HCT116 (cell line): ENCODE results near the gene MRPL18. TPM values are rescaled to one million over a fixed set of nuclear protein-coding genes. Genes with fewer than 3 reads are reported as not detected.

Experiments used
- ATAC-seq: fragments of 200-7000 bp; cut with Tn5 transposase; 2 replicates; pipeline ENCODE4 v1.9.1; 2020; ENCODE audit warnings: mild to moderate bottlenecking, moderate library complexity
- BruUV-seq: library from RNA; stranded (reverse); fragments of 400-500 nt; replicated peaks from 2 replicates; lab custom pipeline; 2021; lab: Mats Ljungman, UMichigan
- CTCF ChIA-PET: fragments of 300-600 bp; sonication (Branson Sonifier 250); formaldehyde crosslinking; loops from one replicate; lab custom pipeline; 2021; ENCODE audit warnings: antibody characterized with exemption; lab: Charles Lee
- POLR2A ChIA-PET: fragments of 300-600, 350-600 bp; sonication (Branson Sonifier 250); formaldehyde crosslinking; loops from one replicate; lab custom pipeline; 2021; ENCODE audit warnings: antibody characterized with exemption; lab: Charles Lee
- RAD21 ChIA-PET, 2 experiments: fragments of 300-600 bp; sonication (Branson Sonifier 250); formaldehyde crosslinking; loops; one replicate each; lab custom pipeline; 2023; ENCODE audit warnings: low total read pairs in 2 of 2; ENCODE audit not compliant: uncharacterized antibody in 2 of 2, unreplicated experiment in 2 of 2, low non-redundant PET in 1 of 2; lab: Charles Lee
- DNase-seq: peaks from one replicate; pipeline ENCODE4 v3.0.0-alpha.2; 2010; ENCODE audit warnings: low read depth, low spot score
- H2AFZ ChIP-seq: fragments of 200-600 bp; shearing (Covaris generic), sonication (generic); 2 replicates; pipeline ENCODE4 v1.6.1; 2017; ENCODE audit warnings: low read depth, mixed run types, mixed read lengths, antibody characterized with exemption, low read length; ENCODE audit not compliant: poor library complexity, severe bottlenecking
- H3K27ac ChIP-seq: 2 replicates; pipeline ENCODE4 v1.5.1; 2012; ENCODE audit warnings: low read depth, low read length
- H3K27me3 ChIP-seq: fragments of 200-600 bp; sonication (generic); 2 replicates; pipeline ENCODE4 v1.6.1; 2016; ENCODE audit warnings: mixed run types, low read length, mixed read lengths; ENCODE audit not compliant: insufficient read depth
- H3K36me3 ChIP-seq, 2 experiments: fragments of 200-500 bp in 1 of 2; fragments of 200-600 bp in 1 of 2; sonication (Bioruptor generic) in 1 of 2; sonication (generic) in 1 of 2; 2 replicates each; pipeline versions ENCODE4 v1.5.1 to v1.6.1; 2014 to 2016; ENCODE audit warnings: low read length in 2 of 2, inconsistent platforms in 1 of 2, mixed read lengths in 1 of 2, mixed run types in 1 of 2; ENCODE audit not compliant: insufficient read depth in 2 of 2, control insufficient read depth in 1 of 2
- H3K4me1 ChIP-seq, 2 experiments: fragments of 200-600 bp in 1 of 2; sonication (generic) in 1 of 2; 2 replicates each; pipeline versions ENCODE4 v1.5.1 to v1.6.1; 2012 to 2017; ENCODE audit warnings: low read length in 2 of 2, inconsistent platforms in 1 of 2, mild to moderate bottlenecking in 1 of 2, mixed read lengths in 1 of 2, mixed run types in 1 of 2, moderate library complexity in 1 of 2; ENCODE audit not compliant: insufficient read depth in 2 of 2, control insufficient read depth in 1 of 2
- H3K4me2 ChIP-seq: fragments of 200-600 bp; sonication (generic); 2 replicates; pipeline ENCODE4 v1.6.1; 2017; ENCODE audit warnings: mixed run types, low read length, mixed read lengths
- H3K4me3 ChIP-seq, 2 experiments: fragments of 200-600 bp in 1 of 2; sonication (generic) in 1 of 2; replicated peaks in 1 of 2; 2 replicates each; pipeline ENCODE4 v1.5.1; 2011 to 2016; ENCODE audit warnings: low read length in 2 of 2, control low read depth in 1 of 2, low read depth in 1 of 2, mild to moderate bottlenecking in 1 of 2, mixed read lengths in 1 of 2, mixed run types in 1 of 2
- H3K79me2 ChIP-seq: fragments of 200-600 bp; sonication (generic); 2 replicates; pipeline ENCODE4 v1.6.1; 2017; ENCODE audit warnings: mild to moderate bottlenecking, mixed run types, low read length, moderate library complexity, mixed read lengths; ENCODE audit not compliant: insufficient read depth
- H3K9ac ChIP-seq: fragments of 200-600 bp; sonication (generic); 2 replicates; pipeline ENCODE4 v1.6.1; 2016; ENCODE audit warnings: low read length, mixed read lengths
- H3K9me2 ChIP-seq: fragments of 200-600 bp; sonication (generic), shearing (Covaris generic); 2 replicates; pipeline ENCODE4 v1.6.1; 2017; ENCODE audit warnings: mixed run types, mild to moderate bottlenecking, moderate library complexity; ENCODE audit not compliant: insufficient read depth
- H3K9me3 ChIP-seq, 2 experiments: fragments of 200-500 bp in 1 of 2; fragments of 200-600 bp in 1 of 2; sonication (Bioruptor generic) in 1 of 2; sonication (generic) in 1 of 2; 2 replicates each; pipeline ENCODE4 v1.6.1; 2014 to 2017; ENCODE audit warnings: low read length in 2 of 2, mixed read lengths in 2 of 2, inconsistent platforms in 1 of 2, low read depth in 1 of 2, mild to moderate bottlenecking in 1 of 2, mixed run types in 1 of 2, moderate library complexity in 1 of 2; ENCODE audit not compliant: control insufficient read depth in 1 of 2, insufficient read depth in 1 of 2
- H4K20me1 ChIP-seq: fragments of 200-600 bp; sonication (generic), shearing (Covaris generic); 2 replicates; pipeline ENCODE4 v1.6.1; 2017; ENCODE audit warnings: mixed run types, mild to moderate bottlenecking, moderate library complexity; ENCODE audit not compliant: insufficient read depth
- EGR1 ChIP-seq: IDR thresholded peaks from 2 replicates; pipeline ENCODE4 v1.6.1; 2012; ENCODE audit warnings: low read depth
- EZH2 ChIP-seq: fragments of 200-600 bp; sonication (generic); IDR thresholded peaks from 2 replicates; pipeline ENCODE4 v1.6.1; 2017; ENCODE audit warnings: antibody characterized with exemption, mixed run types
- EZH2phosphoT487 ChIP-seq: fragments of 200-600 bp; IDR thresholded peaks from 2 replicates; pipeline ENCODE4 v1.6.1; 2018; ENCODE audit warnings: antibody characterized with exemption, borderline replicate concordance
- JUND ChIP-seq: IDR thresholded peaks from 2 replicates; pipeline ENCODE4 v1.6.1; 2012
- MAX ChIP-seq: IDR thresholded peaks from 2 replicates; pipeline ENCODE4 v1.6.1; 2012
- POLR2AphosphoS5 ChIP-seq: IDR thresholded peaks from 2 replicates; pipeline ENCODE4 v1.6.1; 2011; ENCODE audit warnings: mild to moderate bottlenecking, low read depth, low read length, moderate library complexity
- REST ChIP-seq: IDR thresholded peaks from 2 replicates; pipeline ENCODE4 v1.6.1; 2012; ENCODE audit warnings: low read depth
- SIN3A ChIP-seq: IDR thresholded peaks from 2 replicates; pipeline ENCODE4 v1.6.1; 2012; ENCODE audit warnings: low read depth
- SP1 ChIP-seq: IDR thresholded peaks from 2 replicates; pipeline ENCODE4 v1.6.1; 2012; ENCODE audit warnings: low read depth
- SRF ChIP-seq: IDR thresholded peaks from 2 replicates; pipeline ENCODE4 v1.6.1; 2012; ENCODE audit warnings: low read depth
- TCF7L2 ChIP-seq: IDR thresholded peaks from 2 replicates; pipeline ENCODE4 v1.7.0; 2011; ENCODE audit warnings: borderline replicate concordance, inconsistent platforms; ENCODE audit not compliant: insufficient read depth, insufficient read length; ENCODE audit errors: extremely low read depth
- ZNF274 ChIP-seq: fragments of 200-500 bp; sonication (Bioruptor generic); IDR thresholded peaks from 2 replicates; pipeline ENCODE4 v1.6.1; 2014; ENCODE audit warnings: mild to moderate bottlenecking, low read depth, low read length, inconsistent platforms
- intact Hi-C: fragments of 100-400 bp; cut with micrococcal nuclease; formaldehyde crosslinking; loops from 2 replicates; pipeline ENCODE4 v1.10.0; 2022
- total RNA-seq: library from RNA; stranded (reverse); gene quantifications from one replicate; pipeline ENCODE4 v1.2.1, GENCODE V29; 2021; ENCODE audit not compliant: unreplicated experiment

The MRPL18 gene
- total RNA-seq, 1 experiment from 2014 or later = 106 TPM

GRCh38 chr6:159801935-159802334, 11.7 kb downstream of the MRPL18 start:
- BruUV-seq = no TSS peak
- TF ChIP-seq SP1 (no peak), POLR2AphosphoS5 (no peak), EGR1 (no peak)
- no peaks in the 10 kb centered on the region for H4K20me1 ChIP-seq
- no peaks in the 10 kb centered on the region for H3K9me2 ChIP-seq
- DNase-seq (no peak), ATAC-seq (no peak)
- peaks cover 15 to 16% of the 10 kb centered on the region in 2 experiments for H3K36me3 ChIP-seq
- RAD21 ChIA-PET = no interaction called here
- CTCF ChIA-PET = no interaction called here
- H2AFZ ChIP-seq = no peak overlapping the region
- POLR2A ChIA-PET = no interaction called here
- no peaks in the 10 kb centered on the region for H3K27me3 ChIP-seq
- intact Hi-C loops = no loop called here
- H3K79me2 ChIP-seq = peaks cover 9% of the 10 kb centered on the region; the same call in 1 of the 2 replicates
- no peaks in the 10 kb centered on the region for H3K9me3 ChIP-seq
- no peaks in the 10 kb centered on the region for H3K4me1 ChIP-seq
- H3K4me3 ChIP-seq = no peak overlapping the region
- no peak overlapping the region for H3K27ac ChIP-seq
- no peak overlapping the region for H3K9ac ChIP-seq
- no peak overlapping the region for H3K4me2 ChIP-seq

GRCh38 chr6:159804504-159804903, 14.2 kb downstream of the MRPL18 start:
- Histone ChIP-seq H3K36me3 (no peaks in the 10 kb centered on the region), H3K9me3 (no peaks in the 10 kb centered on the region), H3K4me1 (no peaks in the 10 kb centered on the region)
- intact Hi-C loops = no loop called here
- DNase-seq = no peak
- CTCF ChIA-PET = no interaction called here
- BruUV-seq = no TSS peak
- TF ChIP-seq POLR2AphosphoS5 (no peak), ZNF274 (no peak), REST (no peak), EGR1 (no peak), EZH2 (no peak), SP1 (no peak), SRF (no peak), MAX (no peak), JUND (no peak), EZH2phosphoT487 (no peak), SIN3A (no peak), TCF7L2 (no peak)
- TF ChIP-seq, all 23 proteins: peak for 0
- ATAC-seq = no peak
- no peak overlapping the region for H2AFZ ChIP-seq
- H3K9me2 ChIP-seq = no peaks in the 10 kb centered on the region
- ChIA-PET RAD21 (no interaction called here), POLR2A (no interaction called here)
- H3K4me2 ChIP-seq = no peak overlapping the region
- H4K20me1 ChIP-seq = no peaks in the 10 kb centered on the region
- H3K4me3 ChIP-seq = no peak overlapping the region
- no peaks in the 10 kb centered on the region for H3K79me2 ChIP-seq
- no peak overlapping the region for H3K9ac ChIP-seq
- no peaks in the 10 kb centered on the region for H3K27me3 ChIP-seq
- no peak overlapping the region for H3K27ac ChIP-seq
